NT2/D1 (cell line): ENCODE measurements around the gene HSPB1.

Experiments used
- DNase-seq: peaks from one replicate; pipeline ENCODE4 v3.0.0-alpha.2; 2011; ENCODE audit warnings: low read depth, low spot score
- H3K27me3 ChIP-seq: 2 replicates; pipeline ENCODE4 v1.6.0; 2011; ENCODE audit warnings: mild to moderate bottlenecking; ENCODE audit not compliant: insufficient read length, insufficient read depth
- H3K36me3 ChIP-seq: 2 replicates; pipeline ENCODE4 v1.6.1; 2011; ENCODE audit warnings: mild to moderate bottlenecking, low read length, mixed read lengths; ENCODE audit not compliant: insufficient read depth, insufficient read length
- H3K4me1 ChIP-seq: 2 replicates; pipeline ENCODE4 v1.5.1; 2011; ENCODE audit not compliant: insufficient read depth, insufficient read length
- H3K4me3 ChIP-seq: 2 replicates; pipeline ENCODE4 v1.5.1; 2011; ENCODE audit warnings: low read depth; ENCODE audit not compliant: insufficient read length
- H3K9ac ChIP-seq: 2 replicates; pipeline ENCODE4 v1.6.0; 2011; ENCODE audit warnings: low read depth; ENCODE audit not compliant: insufficient read length
- H3K9me3 ChIP-seq: 2 replicates; pipeline ENCODE4 v1.5.1; 2011; ENCODE audit warnings: mild to moderate bottlenecking, low read length; ENCODE audit not compliant: insufficient read depth
- SUZ12 ChIP-seq: IDR thresholded peaks from 2 replicates; pipeline ENCODE4 v1.6.1; 2011; ENCODE audit not compliant: insufficient read length, insufficient read depth; ENCODE audit errors: extremely low read depth
- YY1 ChIP-seq: IDR thresholded peaks from 2 replicates; pipeline ENCODE4 v1.6.1; 2011; ENCODE audit not compliant: insufficient read length, insufficient read depth
- ZNF274 ChIP-seq: IDR thresholded peaks from 2 replicates; pipeline ENCODE4 v1.6.1; 2011; ENCODE audit warnings: mild to moderate bottlenecking, low read depth, low read length

Gene HSPB1

DNA sequence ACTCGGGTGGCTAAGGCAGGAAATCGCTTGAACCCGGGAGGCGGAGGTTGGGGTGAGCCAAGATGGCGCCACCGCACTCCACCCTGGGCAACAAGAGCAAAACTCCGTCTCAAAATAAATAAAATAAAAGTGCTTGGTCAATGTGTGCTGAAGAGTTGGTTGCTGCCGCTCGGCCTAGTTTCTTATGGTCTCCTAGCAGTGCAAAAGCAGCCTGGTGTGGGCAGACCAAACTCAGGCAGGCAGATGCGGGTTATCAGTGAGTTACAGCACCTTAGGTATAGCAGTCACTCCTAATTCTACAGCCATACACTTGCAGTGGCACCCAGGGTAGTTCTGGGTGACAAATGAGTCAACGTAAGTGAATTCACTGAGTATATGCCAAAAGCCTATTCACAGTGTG is 22.6 kb downstream of the HSPB1 start:
- H3K9ac ChIP-seq: no peak overlapping the region
- H3K36me3 ChIP-seq: peaks cover 52% of the 10 kb centered on the region
- TF ChIP-seq ZNF274 (no peak), YY1 (no peak), SUZ12 (no peak)
- H3K4me1 ChIP-seq: no peaks in the 10 kb centered on the region
- no peaks in the 10 kb centered on the region for H3K9me3 ChIP-seq
- no peaks in the 10 kb centered on the region for H3K27me3 ChIP-seq
- H3K4me3 ChIP-seq: no peak overlapping the region
- no peak for DNase-seq

DNA sequence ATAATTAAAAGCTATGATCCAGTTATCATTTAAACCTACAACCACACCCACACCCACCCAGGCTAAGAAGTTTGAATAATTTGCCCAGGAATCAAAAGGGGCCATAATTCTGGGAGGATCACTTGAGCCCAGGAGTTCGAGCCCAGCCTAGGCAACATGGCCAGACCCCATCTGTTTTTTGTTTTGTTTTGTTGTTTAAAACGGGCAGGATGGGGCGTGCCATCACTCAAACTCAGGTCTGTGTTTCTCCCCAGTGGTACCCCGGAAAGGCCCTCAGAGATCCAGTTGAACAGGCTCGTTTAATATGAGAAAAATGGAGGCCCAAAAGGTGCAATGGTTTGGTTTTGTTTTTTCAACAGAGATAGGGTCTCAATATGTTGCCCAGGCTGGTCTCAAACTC is 23.3 kb downstream of the HSPB1 start:
- Histone ChIP-seq H3K9ac (no peak overlapping the region), H3K4me3 (no peak overlapping the region), H3K9me3 (no peaks in the 10 kb centered on the region), H3K36me3 (peaks cover 59% of the 10 kb centered on the region), H3K4me1 (no peaks in the 10 kb centered on the region), H3K27me3 (no peaks in the 10 kb centered on the region)
- DNase-seq: no peak
- no peak for TF ChIP-seq YY1
- no peak for TF ChIP-seq ZNF274
- TF ChIP-seq SUZ12: no peak

DNA sequence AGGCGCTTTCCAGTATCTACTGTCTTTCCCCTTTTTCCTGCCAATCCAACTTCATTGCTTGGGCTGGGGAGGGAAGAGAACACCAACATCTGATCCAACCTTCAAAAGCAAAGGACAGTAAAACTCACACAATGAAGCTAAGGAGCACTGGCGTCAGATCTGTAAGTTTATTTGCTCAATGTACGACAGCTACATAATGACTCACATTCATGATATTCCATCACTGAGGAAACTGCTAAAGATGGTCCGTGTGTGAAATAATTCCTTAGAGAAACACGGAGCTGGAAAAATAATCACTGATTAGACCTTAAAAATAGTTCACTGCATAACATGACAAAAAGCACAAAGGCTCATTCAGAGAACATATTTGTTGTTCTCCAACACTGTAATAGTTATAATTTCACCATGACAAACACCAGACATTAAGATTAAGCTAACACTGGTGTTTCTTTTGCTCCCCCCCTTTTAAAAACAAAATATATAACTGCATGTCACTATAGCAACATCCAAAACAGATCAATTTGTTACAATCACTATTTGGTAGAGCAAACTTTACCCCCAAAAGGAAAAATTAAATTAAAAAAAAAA is 24.3 kb downstream of the HSPB1 start:
- DNase-seq: no peak
- Histone ChIP-seq H3K9me3 (no peaks in the 10 kb centered on the region), H3K36me3 (peaks cover 67% of the 10 kb centered on the region), H3K9ac (no peak overlapping the region), H3K4me1 (no peaks in the 10 kb centered on the region), H3K4me3 (no peak overlapping the region), H3K27me3 (no peaks in the 10 kb centered on the region)
- TF ChIP-seq SUZ12 (no peak), ZNF274 (no peak), YY1 (no peak)

DNA sequence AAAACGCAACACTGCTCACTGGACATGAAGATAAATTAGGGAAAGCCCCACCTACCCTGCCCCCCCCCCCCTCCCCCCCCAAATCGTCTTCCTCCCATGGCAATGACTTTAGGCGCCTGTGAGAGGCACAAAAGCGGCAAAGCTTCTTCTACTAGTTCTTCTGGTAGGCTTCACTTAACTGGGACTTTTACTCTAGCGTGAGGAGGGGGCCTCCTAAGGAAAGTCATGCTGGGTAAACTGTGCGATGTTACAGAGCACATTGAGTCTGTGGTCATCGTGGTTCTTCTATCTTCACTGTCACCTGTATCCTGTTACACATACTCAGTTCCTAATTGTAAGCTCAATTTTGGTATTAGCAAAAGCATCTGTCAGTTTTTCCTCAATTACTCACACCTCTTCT is 25.1 kb downstream of the HSPB1 start:
- Histone ChIP-seq H3K36me3 (peaks cover 70% of the 10 kb centered on the region), H3K4me3 (no peak overlapping the region), H3K9me3 (no peaks in the 10 kb centered on the region), H3K4me1 (no peaks in the 10 kb centered on the region), H3K27me3 (no peaks in the 10 kb centered on the region), H3K9ac (no peak overlapping the region)
- DNase-seq: no peak
- no peak for TF ChIP-seq SUZ12
- no peak for TF ChIP-seq YY1

- Histone ChIP-seq H3K4me1 (peaks cover 2% of the 10 kb centered on the region), H3K36me3 (peaks cover 75% of the 10 kb centered on the region), H3K27me3 (no peaks in the 10 kb centered on the region), H3K9ac (no peak overlapping the region), H3K9me3 (no peaks in the 10 kb centered on the region), H3K4me3 (no peak overlapping the region)
- no peak for DNase-seq
- no peak for TF ChIP-seq SUZ12
- TF ChIP-seq ZNF274: no peak
- TF ChIP-seq YY1: no peak
These were observed 25.9 kb downstream of the HSPB1 start for GRCh38 chr7:76328389-76328788.

GRCh38 chr7:76329479-76329878 is 27.0 kb downstream of the HSPB1 start:
- no peak for DNase-seq
- TF ChIP-seq SUZ12 (no peak), YY1 (no peak), ZNF274 (no peak)
- Histone ChIP-seq H3K27me3 (no peaks in the 10 kb centered on the region), H3K4me1 (peaks cover 6% of the 10 kb centered on the region), H3K4me3 (no peak overlapping the region), H3K36me3 (peaks cover 84% of the 10 kb centered on the region), H3K9me3 (no peaks in the 10 kb centered on the region), H3K9ac (no peak overlapping the region)

DNA sequence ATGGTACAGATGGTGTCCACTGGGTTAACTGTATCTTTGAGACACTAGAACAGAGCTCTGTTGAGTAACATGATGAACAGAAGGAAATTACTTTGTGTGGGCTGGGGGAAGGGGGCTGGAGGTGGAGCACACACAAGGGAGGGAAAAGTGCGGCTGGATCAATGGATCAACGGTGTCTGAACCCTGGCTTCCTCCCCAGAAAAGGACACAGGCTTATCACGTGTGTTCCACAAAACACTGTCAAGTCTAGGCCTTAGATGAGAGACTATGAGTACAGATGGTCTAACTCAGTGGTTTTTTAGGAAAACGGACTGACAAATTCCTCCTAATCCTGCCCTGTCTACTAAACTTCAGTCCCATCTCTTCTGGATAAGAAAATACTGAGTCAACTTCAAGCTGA is 27.8 kb downstream of the HSPB1 start:
- TF ChIP-seq YY1: no peak
- no peak for TF ChIP-seq ZNF274
- TF ChIP-seq SUZ12: no peak
- no peak for DNase-seq
- Histone ChIP-seq H3K4me1 (peaks cover 6% of the 10 kb centered on the region), H3K9ac (no peak overlapping the region), H3K4me3 (no peak overlapping the region), H3K27me3 (no peaks in the 10 kb centered on the region), H3K36me3 (peaks cover 85% of the 10 kb centered on the region), H3K9me3 (no peaks in the 10 kb centered on the region)
